HG03280 (cell line): ENCODE data around the gene MSH2.
A peak's percentile ranks its signal among the peaks of the same experiment; 100 is the strongest.

Source experiments
- ATAC-seq: cut with Tn5 transposase; IDR thresholded peaks from one replicate; pipeline ENCODE4 v1.9.1; 2021; ENCODE audit warnings: mild to moderate bottlenecking, moderate library complexity; ENCODE audit not compliant: unreplicated experiment

Gene MSH2

DNA sequence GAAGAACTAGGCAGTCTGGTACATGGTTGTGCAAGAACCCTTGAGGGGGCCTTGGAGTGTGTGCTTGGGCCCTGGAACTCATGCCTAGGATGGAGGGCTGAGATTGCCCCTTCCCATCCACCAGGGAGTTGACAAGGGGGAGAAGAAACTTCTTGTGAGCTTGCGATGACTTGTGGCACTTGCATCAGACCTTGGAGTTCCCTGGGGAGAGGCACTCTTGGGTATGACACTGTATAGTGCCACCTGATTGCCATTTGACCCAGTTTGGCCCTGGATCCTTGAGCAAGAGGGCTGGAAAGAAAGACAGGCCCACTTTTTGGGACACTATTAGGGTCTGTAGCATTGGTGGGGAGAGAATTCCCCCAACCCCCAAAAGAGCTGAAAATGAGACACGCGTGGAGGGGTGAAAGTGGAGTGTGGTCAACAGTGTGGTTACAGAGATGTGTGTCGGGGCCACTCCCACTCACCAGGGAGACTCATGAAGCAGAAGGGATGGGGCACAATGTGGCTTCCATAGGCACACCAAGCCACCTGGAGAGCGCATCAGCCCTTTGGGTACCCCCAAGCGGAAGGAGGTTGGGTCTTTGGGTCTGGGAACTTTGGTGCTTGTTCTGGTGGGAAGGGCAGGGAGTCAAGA, 101.3 kb downstream of the MSH2 start:
- no peak for ATAC-seq

DNA sequence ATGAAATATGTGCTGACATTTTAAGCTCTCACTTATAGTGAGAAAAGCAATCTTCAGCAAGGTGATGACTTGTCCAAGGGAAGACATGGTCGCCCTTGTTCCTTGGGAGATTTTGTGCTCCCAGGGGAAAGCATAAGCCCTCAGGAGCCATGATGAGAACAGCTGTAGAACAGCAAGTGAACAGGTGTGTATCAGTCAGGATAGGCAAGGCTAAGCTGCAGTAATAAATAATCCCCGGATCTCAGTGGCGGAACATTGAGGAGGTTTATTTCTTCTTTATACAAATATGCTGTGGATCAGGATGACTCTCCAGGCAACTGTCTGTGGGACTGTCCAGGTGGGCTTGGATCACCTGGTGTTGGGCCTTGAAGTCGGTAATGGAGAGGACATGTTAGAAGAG, 103.1 kb downstream of the MSH2 start:
- ATAC-seq = no peak

- no peak for ATAC-seq
Observed at GRCh38 chr2:47506436-47506835, 103.5 kb downstream of the MSH2 start.

DNA sequence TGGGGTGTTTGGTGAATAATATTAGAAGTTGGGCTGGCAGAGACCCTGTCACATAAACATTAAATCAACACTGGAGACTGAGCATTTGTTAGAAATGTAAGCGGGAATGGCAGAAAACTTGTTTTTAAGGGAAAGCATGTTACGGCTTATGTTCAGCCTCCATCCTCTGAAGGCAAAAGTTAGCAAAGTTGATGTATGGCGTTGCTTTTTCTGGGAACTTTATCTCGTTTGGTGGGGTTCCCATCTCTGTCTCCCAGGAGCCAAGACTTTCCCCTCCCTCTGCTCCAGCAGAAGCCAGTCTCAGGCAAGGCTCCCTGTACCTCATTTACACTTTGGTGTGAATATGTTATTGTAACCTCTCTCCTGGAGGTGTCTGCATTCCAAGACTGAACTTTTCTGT, 105.1 kb downstream of the MSH2 start:
- no peak for ATAC-seq

GRCh38 chr2:47508641-47509040, 105.7 kb downstream of the MSH2 start:
- no peak for ATAC-seq

DNA sequence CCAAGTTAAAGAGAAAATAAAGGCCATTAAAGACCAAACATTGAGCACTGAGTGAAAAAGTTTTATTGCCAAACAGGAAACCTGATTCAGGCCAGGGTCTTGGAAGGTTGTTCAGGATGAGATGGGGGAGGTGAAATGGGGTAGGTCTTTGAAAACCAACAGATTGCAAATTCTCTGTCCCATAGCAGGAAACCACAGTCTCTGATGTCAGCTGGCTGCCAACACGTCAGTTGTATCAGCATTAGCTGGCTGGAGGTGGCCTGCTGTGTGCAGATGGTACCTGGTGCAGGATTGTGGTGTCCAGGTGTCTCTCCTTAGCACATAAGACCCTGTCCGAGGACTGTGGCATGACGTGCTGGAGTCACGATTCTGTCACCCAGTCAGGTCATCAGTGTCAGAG, 106.3 kb downstream of the MSH2 start:
- ATAC-seq = no peak

DNA sequence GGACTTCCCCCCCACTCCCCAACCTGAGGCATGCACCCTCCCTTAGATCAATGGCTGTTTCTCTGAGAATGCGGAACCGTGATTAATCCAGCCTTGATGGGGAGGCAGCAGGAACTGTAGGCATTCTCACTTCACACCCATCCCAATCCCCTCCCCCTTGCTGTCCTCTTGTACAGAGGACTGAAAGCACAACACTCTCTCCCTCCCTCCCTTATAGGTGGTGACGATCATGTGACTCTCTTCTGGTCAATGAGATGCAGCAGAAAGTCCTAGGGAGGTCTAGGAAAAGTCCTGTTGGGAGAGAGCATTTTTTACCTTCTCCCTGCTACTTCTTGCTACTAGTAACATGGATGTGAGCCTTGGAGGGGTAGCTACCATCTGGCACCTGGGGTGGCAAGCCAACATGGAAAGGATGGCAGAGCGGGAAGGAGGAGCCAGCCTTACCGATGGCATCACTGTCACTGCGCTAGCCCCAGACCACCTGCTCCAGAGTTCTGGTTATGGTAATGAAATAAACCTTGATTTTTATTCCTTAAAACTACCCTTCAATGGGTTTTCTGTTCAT, 106.9 kb downstream of the MSH2 start:
- ATAC-seq = no peak

DNA sequence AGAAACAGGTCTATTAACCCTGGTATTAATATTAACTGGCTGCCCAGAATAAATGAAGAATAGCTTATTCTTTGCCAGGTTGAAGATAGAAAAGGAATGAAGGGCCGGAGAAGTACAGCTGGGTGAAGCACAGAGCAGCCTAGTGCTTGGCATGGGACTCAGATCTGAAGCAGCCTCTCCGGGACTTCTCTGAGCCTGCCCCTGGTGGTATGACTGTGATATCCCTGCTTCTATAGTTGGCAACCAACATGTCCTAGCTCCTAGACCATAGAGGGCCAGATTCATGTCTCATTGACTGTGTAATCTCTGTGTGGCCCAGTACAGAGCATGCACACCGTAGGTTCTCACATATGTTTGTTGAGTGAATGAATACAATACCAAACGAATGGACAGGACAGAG, 107.8 kb downstream of the MSH2 start:
- ATAC-seq = no peak

DNA sequence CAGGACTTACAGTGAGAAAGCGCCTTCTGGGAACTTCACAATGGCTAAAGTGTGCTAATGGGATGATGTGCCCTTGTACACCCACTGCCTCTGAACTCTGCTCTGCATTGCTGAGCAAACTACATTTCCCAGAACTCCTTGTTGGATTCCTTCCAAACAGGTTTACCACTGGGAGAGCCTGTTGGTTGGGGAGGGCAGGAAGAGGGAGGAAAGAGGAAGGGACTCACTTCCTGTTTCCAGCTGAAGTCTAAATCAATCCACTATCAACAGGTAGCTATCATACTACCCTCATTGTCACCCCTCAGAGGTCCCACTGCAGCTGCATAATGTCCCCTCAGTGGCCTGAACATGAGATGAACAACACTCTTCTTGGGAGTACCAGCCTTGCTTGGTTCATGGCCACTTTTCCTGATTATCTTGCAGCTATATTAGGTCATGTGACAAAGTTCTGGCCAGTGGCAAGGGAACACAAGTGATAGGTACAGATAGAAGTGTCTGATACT, 109.7 kb downstream of the MSH2 start:
- no peak for ATAC-seq

DNA sequence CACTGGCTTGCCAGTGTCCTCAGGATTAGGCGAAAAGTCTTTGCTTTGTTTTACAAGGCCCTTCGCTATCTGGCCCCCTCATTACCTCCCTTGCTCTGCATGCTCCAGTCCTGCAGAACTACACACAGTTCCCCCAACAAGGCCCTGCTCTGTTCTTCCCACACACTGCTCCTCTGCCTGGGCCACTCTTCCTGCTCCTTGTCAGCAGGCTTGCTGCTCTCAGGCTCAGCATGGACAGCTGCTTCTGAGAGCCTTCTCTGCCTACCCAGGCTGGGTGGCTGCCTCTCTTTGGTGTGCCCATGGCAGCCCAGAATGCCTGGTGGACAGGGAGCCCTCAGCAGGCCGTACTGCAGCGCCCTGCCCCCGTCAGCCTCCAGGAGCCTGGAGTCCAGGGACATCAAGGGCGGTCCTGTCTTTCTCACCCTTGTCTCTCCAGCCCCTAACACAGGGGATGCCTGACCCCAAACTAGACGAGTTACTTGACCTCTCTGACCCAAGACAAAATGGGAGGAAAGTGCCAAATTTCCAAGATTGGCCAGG, 111.1 kb downstream of the MSH2 start:
- ATAC-seq = no peak

- no peak for ATAC-seq
Observed at GRCh38 chr2:47516360-47517104, 113.6 kb downstream of the MSH2 start.

- ATAC-seq = no peak
Observed at GRCh38 chr2:47518497-47519146, 115.7 kb downstream of the MSH2 start.

DNA sequence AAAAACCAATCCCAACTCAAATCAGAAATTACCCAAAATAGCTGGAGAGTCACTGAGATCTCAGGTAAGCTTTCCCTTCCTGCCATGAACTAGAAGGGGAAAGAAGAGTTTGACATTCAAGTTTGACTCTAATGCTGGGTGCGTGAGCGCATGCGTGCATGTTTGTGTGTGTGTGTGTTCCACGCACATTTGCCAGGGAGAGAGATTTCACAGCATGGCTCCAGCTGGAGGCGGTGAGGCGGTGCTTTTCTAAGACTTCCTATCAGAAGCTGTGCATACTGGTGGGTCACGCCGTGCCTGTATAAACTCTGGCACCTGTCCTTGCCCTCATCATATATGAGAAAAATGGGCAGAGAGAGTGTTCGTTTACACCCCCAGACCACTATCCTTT, 116.2 kb downstream of the MSH2 start:
- no peak for ATAC-seq

- no peak for ATAC-seq
Observed at GRCh38 chr2:47519604-47520301, 116.8 kb downstream of the MSH2 start.

- no peak for ATAC-seq
Observed at GRCh38 chr2:47520302-47520630, 117.3 kb downstream of the MSH2 start.

DNA sequence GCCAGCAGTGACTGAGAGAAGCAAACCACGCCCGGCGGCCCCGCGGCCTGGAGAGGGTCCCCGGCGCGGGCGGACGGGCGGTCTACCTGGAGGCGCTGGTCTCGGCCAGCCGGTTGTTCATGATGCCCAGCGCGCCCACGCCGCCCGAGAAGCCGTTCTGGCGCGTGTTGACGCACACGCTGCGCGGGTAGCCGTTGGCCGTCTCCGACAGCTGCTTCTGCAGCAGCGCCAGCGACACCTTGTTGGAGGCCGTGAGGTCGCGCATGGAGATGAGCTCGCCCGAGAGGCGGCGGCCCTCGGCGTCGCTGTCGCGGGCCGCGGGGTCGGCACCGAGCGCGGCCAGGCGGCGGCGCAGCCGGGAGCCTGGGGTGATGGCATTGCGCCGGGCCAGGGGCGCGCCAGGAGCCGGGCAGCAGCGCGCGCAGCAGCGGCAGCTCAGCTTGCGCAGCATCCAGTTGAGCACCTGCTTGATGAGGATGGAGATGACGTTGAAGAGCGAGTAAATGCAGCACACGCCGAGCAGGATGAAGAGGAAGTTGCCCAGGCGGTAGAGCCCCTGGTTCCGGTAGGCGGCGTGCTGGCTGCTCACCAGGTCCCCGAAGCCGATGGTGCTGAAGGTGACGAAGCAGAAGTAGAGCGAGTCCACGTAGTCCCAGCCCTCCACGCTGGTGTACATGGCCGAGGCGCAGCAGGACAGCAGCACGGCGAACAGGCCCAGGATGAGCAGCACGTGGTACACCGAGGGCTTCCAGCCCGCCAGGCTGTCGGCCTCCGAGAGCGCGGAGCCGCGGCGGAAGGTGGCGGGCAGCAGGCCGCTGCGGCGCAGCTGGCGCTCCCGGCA, 118.1 kb downstream of the MSH2 start:
- peak; percentile 73 for ATAC-seq

GRCh38 chr2:47521666-47522285, 118.8 kb downstream of the MSH2 start:
- no peak for ATAC-seq

- ATAC-seq = no peak
Observed at GRCh38 chr2:47525167-47525566, 122.2 kb downstream of the MSH2 start.

DNA sequence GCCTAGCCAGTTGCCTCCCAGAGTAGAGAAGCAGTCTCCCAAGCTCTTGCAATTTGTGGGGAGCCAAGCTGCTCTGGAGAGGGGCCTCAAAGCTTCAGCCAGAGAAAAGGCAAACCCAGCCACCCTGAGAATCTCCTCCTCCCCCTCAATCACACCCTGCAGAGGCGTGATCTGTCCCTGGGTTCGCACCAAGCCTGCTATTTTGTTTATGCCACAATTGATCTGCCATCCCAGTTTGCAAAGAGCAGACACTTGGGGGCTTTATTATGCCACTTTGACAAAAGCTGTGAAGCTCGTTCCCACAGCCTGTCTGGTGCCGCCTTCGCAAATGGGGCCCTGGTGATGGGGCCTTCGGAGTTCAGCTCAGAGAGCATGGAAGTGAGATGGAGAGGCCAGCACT, 125.5 kb downstream of the MSH2 start:
- no peak for ATAC-seq

DNA sequence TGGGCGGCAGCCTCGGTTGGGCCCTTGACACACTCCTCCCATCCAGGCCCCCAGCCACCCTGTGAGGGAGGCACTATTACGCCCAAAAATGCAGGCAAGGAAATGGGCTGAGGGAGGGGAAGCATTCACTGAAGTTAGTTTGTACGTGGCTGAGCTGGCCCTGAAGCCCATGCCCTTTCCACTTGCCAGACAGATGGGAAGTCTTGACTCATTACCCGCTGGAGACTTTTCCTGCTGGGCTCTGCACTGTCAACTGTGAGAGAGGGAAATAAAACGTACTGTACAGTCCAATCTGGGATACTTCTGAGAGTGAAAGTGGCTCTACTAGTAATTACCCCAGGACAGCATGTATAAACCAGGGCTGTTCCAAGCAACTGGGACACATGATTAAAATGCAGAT, 125.9 kb downstream of the MSH2 start:
- ATAC-seq = no peak
